HG03460 (cell line): ENCODE results near the gene BCAS3.

Experiments
- ATAC-seq: cut with Tn5 transposase; IDR thresholded peaks from one replicate; pipeline ENCODE4 v1.9.1; 2021; ENCODE audit not compliant: unreplicated experiment

The BCAS3 gene

DNA sequence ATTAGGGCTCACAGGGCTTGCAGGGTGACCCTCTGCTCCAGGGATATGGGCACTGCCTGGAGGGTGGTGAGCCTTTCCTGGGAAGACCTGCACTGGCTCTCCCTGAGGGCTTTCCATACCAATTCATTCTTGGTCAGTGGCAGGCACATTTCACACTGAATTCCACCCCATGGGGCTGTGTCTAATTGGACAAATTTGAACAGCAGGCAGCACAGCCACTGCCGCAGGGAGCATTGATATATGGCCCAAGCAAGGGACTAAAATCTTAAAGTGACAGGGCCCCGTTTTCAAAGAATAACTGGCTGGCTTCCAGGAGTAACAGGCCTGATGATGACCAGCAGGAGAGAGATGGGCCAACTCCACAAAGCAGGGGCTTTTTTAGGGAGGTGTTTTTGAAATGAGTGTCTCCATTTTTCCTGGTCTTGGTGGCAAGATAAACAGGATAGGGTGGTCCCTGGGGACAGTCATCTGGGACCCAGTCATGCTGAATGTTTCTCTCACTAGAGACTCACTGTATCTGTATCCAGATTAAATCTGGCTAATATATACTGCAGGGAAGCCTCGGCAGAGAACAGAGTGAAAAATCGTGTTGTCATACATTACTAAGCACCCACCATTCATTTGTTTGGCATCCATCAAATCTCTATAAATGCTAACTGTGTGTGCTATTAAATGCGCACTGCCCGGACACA lies 647.9 kb downstream of the BCAS3 start:
- ATAC-seq: no peak

DNA sequence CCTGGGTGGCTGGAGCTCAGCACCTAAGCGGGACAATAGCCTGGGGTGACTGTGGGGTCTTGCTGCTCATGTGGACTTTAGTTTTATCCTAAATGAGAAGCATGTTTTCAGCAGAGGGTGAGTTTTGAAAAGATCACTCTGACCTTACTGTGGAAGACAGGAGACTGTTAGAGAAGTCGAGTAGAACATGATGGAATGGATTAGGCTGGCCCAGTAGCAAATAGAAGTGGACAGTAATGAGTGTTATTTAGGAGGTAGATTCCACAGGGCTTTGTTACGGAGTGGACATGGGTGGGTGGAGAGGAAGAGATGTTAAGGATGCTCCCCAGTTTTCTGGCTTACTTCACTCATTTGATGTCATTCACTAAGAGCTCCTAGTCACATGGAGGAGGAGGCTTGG lies 648.7 kb downstream of the BCAS3 start:
- ATAC-seq: no peak

DNA sequence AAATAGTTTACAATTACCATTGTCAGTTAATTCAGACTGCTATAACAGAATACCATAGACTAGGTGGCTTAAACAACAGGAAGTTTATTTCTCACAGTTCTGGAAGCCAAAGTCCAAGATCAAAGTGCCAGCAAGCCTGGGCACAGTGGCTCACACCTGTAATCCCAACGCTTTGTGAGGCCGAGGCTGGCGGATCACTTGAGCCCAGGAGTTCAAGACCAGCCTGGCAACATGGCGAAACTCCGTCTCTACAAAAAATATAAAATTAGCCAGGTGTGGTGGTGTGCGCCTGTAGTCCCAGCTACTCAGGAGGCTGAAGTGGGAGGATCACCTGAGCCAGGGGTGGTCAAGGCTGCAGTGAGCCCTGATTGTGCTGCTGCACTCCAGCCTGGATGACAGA lies 650.7 kb downstream of the BCAS3 start:
- no peak for ATAC-seq

DNA sequence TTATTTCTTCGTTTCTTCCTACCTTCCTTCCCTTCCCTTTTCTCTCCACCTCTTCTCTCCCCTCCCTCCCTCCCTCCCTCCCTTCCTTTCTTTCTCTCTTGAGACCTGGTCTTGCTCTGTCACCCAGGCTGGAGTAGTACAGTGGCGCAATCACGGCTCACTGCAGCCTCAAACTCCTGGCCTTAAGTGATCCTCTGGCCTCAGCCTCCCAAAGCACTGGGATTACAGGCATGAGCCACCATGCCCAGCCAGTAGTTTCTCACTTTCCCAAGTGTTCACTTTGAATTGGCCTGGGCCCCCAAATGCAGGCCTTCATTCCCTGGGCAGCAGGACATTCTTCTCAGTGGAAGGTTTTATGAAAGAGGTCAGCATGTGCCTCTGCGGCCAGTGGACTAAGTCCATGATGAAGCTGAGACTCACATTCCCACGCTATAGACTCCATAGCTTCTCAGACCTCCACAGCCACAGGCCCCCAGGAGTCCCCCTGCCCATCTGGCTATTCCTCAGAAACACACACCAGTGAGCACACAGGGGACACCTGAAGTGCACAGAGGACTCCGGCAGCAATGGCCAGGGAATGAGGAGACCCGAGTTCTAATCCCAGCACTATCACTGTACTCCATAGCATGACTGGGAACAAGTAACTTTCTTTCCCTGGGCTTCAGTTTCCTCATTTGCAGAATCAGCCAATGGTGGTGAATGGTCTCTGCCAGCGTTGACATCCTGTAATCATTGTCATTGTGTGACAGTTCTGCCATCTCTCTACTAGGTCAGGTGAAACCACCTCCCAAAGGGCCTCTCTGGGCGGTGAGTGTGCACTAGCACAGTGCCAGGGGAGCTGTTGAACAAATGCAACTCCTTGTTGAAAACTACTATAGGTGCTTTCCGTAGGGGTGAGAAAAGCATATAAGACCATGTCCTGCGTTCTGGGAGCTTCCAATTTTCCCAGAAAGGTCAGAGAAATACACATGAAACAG lies 652.8 kb downstream of the BCAS3 start:
- ATAC-seq: no peak

DNA sequence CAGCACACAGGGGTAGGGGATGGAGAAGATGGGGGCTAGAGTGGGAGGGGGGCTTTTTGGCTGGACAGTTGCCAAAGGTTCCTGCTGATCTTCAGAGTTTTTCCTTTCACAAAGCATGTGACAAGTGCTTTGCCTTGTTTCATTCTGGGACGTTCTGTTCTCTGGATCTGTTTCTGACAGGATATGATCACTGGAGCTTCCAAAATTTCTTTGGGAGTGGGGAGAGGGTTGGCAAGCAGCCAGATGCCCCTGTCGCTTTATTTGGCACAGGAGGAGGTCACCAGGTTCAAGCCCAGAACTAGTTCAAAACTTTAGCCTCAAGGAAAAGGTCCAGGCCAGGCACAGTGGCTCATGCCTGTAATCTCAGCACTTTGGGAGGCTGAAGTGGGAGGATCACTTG lies 653.5 kb downstream of the BCAS3 start:
- no peak for ATAC-seq

DNA sequence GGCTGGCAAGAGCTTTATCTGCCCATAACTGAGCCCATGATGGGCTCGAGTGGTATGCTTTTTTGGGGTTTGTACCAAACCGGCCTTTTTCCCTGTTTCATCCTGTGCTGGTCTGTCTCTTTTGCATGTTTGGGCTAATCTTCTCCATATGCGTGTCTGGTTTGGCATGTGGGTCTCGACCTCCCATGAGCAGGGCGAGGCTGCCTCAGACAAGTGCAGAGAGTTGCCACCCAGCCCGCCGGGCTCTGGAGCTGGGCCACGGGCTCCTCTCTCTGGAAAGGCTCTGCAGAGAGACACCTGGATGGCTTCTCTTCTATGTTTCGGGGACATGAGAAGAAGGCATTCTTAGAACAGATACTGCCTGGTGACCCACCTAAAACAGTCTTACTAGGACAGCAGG lies 654.2 kb downstream of the BCAS3 start:
- no peak for ATAC-seq

DNA sequence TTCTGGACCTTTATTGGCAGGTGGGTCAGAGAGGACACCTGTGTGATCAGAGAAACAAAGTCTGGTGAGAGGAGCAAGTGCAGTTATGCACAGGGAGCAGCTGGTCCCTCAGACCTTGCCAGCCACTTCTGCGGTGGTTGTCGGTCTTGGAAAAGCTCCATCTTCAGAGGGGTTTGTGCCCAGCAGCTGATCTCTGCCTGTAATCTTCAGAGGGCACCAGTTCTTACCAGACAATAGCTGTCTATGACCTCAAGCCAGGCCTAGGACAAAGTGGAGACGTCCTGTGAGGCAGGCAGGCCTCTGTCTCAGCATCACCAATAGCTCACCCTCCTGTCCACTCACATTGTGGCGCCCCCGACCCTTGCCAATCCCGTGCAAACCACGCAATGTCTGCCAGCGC lies 655.5 kb downstream of the BCAS3 start:
- ATAC-seq: no peak

DNA sequence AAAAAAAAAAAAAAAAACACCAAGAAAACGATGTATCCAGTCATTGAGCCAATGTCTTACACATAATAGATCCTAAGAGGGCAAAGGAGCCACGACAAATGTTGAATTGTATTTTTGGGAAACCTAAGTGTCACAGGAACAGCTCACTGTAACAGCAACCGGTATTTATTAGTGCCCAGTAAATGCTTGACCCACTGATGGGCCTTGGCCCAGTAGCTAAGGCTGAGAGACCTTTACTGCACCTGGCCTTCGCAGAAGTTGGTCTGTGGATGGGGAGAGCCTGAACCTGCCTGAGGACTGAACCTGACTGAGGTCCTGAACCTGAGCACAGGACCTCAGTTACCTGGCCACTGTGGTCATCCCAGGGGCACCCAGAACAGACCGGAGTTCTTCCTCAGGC lies 657.0 kb downstream of the BCAS3 start:
- no peak for ATAC-seq

DNA sequence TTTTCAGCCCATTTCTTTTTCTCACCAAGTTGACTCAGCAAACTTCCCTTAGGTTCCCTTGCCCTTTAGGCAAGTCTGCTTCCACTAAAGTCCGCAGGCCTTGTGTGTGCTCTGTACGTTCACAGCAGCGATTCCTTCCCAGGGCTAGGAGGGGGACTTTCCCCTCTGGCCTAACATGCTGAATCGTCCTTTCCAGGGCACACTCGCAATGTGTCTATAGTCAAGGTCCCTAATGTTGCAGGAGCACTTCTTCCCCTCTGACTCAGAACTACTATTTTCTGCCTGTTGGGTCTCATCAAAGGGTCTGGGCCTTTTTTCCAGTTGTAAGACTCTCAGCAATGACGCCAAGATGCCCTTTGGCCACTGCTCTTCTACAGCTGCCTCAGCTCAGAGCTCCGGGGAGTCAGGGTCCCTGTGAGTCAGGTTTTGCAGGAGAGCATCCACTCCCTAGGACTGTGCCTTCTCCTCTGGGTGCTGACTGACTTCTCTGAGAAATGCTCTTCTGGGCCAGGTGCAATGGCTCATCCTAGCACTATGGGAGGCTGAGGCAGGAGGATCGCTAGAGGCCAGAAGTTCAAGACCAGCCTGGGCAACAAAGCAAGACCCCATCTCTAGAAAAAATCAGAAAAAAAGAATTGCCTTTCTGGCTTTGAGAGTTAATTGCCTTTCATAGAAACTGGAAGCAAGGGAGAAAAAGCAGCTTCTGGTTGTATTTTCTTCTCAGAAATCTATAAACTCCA lies 657.6 kb downstream of the BCAS3 start:
- ATAC-seq: no peak

DNA sequence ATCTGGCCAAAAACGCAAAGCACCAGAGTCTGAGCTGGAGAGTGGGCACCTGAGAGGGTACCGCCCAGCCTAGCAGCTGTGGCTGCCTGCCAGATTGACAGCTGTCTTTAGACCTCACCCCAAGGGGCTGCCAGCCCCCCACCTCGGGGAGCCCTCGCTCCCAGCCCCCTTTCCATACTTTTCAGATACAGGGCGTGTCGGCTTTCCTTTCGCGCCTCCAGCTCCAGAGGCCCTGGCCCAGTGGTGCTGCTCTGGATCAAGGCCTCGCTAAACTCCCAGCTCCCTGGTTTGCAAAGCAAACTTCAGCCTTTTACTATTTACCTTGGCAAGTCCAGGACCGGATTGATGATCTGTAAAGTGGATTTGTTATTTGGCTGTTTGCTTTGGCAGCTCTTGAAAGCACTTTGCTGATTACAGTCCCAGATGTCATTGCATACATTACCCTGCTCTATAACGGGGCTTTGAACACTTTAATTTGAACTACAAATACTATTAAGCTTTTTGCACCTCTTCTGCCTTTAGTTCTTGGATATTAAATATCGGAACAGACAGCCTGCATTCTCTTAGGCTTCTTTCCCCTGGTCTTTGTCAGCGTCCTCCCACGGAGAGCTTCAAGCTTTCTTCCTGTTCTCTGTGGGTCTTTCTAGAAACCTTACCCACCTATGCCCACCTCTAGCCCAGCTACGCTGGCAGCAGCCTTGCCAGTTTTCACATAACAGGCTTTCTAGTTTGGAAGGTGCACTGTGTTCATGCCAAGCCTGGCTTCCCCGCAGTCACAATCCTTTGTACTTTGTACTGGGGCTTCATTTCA lies 658.4 kb downstream of the BCAS3 start:
- ATAC-seq: no peak

DNA sequence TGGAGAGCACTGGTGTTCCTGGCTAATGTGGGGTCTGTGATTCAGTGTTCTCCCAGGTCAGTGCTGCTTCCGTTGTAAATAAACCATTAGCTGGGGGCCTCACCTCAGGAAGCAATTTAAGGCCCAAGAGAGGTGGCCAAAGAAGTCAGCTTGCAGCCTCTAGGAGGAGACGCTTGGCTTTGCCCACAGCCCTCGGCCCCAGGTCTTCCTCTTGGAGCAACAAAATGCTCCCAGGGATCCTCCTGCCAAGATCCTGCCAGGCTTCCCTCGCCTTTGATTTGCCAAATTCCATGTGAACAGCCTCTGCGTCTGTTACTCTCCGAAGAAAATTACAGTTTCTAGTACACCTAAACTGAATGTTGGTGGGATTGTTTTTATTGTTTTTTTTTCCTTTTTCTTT lies 659.6 kb downstream of the BCAS3 start:
- ATAC-seq: no peak

DNA sequence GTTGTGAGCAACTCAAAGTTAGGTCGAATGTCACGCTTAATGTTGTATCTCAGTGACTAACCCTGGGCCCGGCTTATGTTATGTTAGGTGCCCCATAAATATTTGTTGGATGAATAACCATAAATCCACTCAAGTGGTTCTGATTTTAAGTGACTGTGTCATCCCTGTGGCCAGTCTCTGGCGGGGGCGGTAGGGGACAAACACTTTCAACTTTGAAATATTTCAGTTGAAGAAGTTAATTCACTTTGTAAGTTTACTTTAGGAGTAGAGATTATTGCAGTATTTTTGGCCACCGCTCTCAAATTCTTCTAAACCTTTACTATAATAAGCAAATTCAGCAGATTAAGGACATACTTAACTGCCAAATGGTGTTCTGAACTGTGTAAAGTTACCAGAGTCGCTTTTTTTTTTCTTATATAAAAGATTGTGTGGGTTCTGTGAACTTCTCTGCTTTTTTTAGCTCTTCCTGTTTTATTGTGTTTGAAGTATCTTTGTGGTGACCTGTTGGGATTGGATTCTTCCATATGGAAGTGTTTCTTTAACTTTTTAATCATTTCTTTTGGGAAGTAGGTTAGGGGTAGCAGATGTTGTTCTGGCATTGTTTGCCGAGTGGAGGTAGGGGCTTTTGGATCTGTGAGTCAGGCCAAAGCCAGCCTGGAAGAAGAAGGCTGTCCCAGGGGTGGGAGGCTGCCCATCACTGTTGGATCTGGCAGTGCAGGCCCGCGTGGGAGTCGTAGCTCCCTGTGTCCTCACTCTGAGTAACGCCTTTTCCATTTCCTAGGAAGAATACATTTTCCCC lies 660.5 kb downstream of the BCAS3 start:
- no peak for ATAC-seq

DNA sequence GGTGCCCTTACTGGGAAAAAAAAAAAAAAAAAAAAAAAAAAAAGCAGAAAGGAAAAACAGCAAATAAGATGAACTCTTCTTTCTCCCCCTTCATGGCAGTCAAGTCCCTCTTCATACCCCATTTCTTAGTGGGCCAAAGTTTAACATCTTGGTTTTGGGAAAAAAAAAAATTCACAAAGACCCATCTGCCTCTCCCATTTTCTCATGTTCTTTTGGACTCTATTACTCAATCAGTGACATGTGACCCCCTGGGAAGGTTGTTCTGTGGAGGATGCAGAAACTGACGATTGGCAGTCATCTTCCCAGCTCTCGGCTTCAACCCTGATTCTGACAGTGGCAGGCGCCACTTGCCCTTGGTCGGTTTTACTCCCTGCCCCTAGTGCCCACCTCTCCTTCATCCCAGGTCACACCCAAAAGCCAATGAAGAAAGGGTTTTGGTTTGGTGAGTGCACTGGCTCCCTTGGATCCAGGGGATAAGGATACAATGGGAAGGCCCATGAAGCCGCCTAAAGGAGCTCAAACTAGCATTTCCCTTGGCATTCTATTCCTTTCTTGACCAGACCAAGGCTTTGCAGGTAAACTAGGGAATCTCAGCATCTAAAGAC lies 661.3 kb downstream of the BCAS3 start:
- no peak for ATAC-seq

DNA sequence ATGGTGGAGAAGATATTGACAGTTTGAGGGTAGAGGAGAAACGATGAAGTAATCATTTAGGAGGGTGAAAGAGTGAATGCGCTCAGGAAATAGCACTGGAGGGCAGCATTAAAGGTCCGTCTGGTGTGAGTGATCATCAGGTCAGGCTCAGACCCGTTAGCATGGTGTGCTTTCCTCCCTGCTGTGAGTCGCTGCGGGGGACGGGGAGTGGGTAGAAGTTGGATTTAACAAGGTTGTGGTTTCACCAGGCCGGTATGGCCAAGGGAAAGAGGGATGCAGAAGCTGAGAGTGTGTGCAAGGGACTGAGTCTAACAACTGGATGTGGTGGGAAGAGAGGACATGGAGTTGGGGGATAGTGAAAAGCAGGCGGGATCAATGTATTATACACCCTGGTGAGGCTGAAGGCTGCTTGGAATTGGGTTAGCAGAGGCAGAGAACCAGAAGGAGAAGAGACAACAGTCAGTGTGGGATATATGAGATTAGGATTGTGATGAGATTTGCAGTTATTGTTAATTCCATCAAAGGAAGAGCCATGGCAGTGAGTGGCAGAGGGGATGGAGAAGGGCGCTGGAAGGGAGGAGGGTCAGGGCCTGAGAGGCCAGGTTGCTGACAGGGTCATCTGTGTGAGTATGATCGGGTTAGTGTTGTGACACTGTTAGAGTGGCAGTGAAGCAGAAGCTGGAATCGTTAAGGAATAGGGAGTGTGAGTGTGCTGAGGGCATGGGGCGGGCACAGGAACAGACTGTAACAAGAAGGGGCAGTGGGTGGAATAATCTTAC lies 663.0 kb downstream of the BCAS3 start:
- no peak for ATAC-seq

DNA sequence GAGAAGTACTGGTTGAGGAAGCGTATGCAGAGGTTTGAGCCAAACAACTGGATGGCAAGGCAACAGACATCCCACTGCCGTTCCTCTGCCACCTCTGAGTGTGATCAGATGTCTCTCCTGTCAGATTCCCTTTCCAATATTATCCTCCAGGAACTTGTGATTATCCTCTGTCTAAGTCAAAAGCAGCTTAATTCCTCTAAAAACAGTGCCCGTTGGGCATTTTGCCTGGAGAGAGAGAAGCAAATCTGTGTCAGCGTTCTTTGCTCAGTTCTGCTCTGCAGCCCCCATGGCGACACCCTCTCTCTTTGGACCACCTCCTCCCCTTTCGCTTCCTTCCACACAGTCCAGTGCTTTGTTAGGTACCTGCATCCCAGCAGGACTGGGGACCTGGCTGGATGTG lies 665.9 kb downstream of the BCAS3 start:
- ATAC-seq: no peak

DNA sequence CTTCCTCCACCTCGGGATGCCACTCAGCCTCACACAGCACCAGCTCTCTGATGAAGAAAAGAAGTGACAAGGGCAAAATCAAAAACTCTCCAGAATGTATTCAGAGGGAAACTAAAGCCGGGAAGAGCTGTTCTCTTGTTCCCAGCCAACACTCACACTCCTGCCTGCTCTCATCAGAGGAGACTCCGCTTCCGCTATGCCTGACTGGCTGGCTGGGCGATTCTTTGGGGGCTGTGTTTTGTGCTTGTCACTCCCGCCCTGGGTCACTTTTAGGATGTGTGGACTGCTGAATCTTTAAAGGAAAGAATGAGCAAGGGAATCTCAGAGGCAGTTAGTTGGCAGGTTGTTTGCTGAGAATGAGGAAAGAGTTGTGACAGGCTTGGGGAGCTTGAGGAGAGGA lies 667.4 kb downstream of the BCAS3 start:
- ATAC-seq: no peak

DNA sequence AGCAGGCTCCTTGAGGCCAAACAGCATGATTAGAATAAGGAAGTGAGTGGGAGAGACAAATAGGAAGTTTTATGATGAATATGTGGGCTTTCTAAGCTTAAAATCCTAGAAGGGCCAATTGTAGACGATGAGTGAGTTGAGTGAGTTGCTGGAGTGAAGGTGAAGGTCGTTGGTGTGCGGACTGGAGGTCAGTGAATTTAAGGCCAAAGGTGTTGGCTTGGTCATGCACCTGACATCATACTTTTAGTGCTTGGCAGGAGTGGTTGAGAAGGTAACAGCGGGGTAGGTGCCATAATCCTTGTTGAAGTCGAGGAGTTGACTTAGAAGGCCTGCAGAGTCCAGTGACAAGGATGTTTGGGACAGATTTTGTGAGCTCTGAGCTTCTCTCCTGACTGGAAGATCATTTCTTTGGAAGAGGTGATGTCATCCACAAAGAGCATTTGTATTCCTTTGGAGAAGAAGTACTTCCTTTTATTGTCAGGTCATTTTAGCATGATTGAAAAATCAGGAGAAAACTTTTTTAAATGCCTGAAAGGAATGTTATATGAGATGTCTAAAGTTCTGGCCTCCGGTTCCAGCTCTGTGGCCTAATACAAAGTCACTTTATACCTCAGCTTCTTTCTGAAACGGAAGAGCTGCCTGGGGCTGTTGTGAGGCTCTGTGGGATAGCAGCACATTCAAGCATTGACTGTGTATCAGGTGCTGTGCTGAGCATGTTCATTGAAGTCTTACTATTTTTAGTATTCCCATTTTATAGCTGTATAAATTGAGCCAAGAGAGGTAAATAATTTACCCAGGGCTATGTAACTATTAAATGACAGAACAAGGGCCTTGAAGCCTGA lies 668.4 kb downstream of the BCAS3 start:
- ATAC-seq: no peak

DNA sequence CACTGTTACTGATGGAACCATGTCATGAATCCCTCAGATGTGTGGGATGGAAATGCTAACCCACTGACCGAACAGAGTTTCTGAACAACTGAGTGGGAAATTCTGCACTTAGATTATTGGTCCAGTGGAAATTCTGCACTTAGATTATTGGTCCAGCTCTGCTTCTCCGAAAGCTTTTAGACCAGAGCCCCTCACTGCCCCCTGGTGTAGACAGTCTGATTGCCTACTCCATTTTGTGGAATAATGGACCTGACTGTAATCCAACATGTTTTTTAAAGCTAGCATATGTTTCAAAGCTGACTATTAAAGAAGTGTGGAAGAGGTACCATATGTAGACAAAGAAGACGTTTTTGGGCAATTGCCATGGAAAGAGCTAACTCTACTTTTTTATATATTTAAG lies 671.7 kb downstream of the BCAS3 start:
- ATAC-seq: no peak
